ENCODE data around the gene SERINC2. TPM values are rescaled to one million over a fixed set of nuclear protein-coding genes. Genes with fewer than 3 reads are reported as not detected.

Gene SERINC2
- total and polyA plus RNA-seq, 9 of the 15 experiments (the other 6 are each of a cell fraction or from before 2014, with no cell fraction given): 0.07 to 1.2 (median 0.70) TPM; not detected in 2

DNA sequence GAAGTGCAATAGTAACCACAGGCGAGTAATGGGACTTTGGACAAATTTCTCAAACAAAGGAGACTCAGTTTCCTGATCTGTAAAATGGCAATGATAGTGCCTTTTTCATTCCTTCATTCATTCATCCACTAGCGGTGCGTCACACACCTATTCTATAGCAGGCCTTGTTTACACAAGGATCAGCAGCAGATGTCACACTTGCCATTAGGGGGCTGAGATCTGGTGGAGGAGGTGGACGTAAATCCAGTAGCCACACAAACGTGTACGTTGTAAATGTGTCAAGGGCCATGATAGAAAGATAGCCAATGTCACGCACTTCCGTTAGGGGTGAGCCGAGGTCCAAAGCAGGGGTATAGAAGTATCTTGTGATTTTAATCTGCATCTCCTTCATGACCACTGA, 34.2 kb downstream of the SERINC2 start (continued):
- TF ChIP-seq ZNF274 (IDR thresholded peaks at IDR 0.05; ENCODE audit: borderline replicate concordance, low read depth, low read length): no peak
- TF ChIP-seq, protein P1, sequence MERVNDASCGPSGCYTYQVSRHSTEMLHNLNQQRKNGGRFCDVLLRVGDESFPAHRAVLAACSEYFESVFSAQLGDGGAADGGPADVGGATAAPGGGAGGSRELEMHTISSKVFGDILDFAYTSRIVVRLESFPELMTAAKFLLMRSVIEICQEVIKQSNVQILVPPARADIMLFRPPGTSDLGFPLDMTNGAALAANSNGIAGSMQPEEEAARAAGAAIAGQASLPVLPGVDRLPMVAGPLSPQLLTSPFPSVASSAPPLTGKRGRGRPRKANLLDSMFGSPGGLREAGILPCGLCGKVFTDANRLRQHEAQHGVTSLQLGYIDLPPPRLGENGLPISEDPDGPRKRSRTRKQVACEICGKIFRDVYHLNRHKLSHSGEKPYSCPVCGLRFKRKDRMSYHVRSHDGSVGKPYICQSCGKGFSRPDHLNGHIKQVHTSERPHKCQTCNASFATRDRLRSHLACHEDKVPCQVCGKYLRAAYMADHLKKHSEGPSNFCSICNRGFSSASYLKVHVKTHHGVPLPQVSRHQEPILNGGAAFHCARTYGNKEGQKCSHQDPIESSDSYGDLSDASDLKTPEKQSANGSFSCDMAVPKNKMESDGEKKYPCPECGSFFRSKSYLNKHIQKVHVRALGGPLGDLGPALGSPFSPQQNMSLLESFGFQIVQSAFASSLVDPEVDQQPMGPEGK (CRISPR knock-in tag; IDR thresholded peaks at IDR 0.05; ENCODE audit: borderline replicate concordance): no peak
- TF ChIP-seq, protein P2, sequence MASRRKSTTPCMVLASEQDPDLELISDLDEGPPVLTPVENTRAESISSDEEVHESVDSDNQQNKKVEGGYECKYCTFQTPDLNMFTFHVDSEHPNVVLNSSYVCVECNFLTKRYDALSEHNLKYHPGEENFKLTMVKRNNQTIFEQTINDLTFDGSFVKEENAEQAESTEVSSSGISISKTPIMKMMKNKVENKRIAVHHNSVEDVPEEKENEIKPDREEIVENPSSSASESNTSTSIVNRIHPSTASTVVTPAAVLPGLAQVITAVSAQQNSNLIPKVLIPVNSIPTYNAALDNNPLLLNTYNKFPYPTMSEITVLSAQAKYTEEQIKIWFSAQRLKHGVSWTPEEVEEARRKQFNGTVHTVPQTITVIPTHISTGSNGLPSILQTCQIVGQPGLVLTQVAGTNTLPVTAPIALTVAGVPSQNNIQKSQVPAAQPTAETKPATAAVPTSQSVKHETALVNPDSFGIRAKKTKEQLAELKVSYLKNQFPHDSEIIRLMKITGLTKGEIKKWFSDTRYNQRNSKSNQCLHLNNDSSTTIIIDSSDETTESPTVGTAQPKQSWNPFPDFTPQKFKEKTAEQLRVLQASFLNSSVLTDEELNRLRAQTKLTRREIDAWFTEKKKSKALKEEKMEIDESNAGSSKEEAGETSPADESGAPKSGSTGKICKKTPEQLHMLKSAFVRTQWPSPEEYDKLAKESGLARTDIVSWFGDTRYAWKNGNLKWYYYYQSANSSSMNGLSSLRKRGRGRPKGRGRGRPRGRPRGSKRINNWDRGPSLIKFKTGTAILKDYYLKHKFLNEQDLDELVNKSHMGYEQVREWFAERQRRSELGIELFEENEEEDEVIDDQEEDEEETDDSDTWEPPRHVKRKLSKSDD (conservative IDR thresholded peaks at IDR 0.05; ENCODE audit: low read length): no peak
- no peak for TF ChIP-seq DLX4 (CRISPR knock-in tag; IDR thresholded peaks at IDR 0.05)
- no peak for TF ChIP-seq ZNF134 (CRISPR knock-in tag; conservative IDR thresholded peaks at IDR 0.05)
- no peak for TF ChIP-seq ATF1 (CRISPR knock-in tag; IDR thresholded peaks at IDR 0.05)
- TF ChIP-seq ATF1 (tag; IDR thresholded peaks at IDR 0.05): peak; percentile 66
- TF ChIP-seq BRF1 (IDR thresholded peaks at IDR 0.05; ENCODE audit: borderline replicate concordance, extremely low read depth, insufficient read length): no peak
- no peak for TF ChIP-seq BMI1 (IDR thresholded peaks at IDR 0.05; ENCODE audit: low read length)
- no peak for TF ChIP-seq NR4A1 (CRISPR knock-in tag; IDR thresholded peaks at IDR 0.05)
- no peak for TF ChIP-seq NR4A1 (tag; IDR thresholded peaks at IDR 0.05)
- TF ChIP-seq FOXO4 (CRISPR knock-in tag; IDR thresholded peaks at IDR 0.05): no peak
- no peak for TF ChIP-seq PCBP1 (IDR thresholded peaks at IDR 0.05; ENCODE audit: low read depth, low read length, poor library complexity, severe bottlenecking)
- no peak for TF ChIP-seq ZNF133 (CRISPR knock-in tag; IDR thresholded peaks at IDR 0.05)
- TF ChIP-seq SOX6 (IDR thresholded peaks at IDR 0.05): peak; percentile 40; the same call in 1 of the 2 replicates
- no peak for TF ChIP-seq MTF1 (CRISPR knock-in tag; IDR thresholded peaks at IDR 0.05; ENCODE audit: borderline replicate concordance)
- TF ChIP-seq ZNF75A (CRISPR knock-in tag; IDR thresholded peaks at IDR 0.05): no peak
- no peak for TF ChIP-seq ZNF717 (CRISPR knock-in tag; IDR thresholded peaks at IDR 0.05)
- no peak for TF ChIP-seq BCL6 (CRISPR knock-in tag; IDR thresholded peaks at IDR 0.05)
- TF ChIP-seq ZNF174 (CRISPR knock-in tag; IDR thresholded peaks at IDR 0.05): no peak
- no peak for TF ChIP-seq SAFB (IDR thresholded peaks at IDR 0.05; ENCODE audit: borderline replicate concordance, low read depth, low read length)
- TF ChIP-seq, protein P3, sequence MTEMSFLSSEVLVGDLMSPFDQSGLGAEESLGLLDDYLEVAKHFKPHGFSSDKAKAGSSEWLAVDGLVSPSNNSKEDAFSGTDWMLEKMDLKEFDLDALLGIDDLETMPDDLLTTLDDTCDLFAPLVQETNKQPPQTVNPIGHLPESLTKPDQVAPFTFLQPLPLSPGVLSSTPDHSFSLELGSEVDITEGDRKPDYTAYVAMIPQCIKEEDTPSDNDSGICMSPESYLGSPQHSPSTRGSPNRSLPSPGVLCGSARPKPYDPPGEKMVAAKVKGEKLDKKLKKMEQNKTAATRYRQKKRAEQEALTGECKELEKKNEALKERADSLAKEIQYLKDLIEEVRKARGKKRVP (CRISPR knock-in tag; IDR thresholded peaks at IDR 0.05): no peak

Measured in K562 (cell line).